GM19452 (cell line): ENCODE measurements around the gene VRK2.
"Not testable (repeated sequence)": the region's sequence is repeated elsewhere in the genome, so short reads cannot be mapped to it uniquely, and the experiment has no call there.

Experiments
- ATAC-seq: cut with Tn5 transposase; IDR thresholded peaks from one replicate; pipeline ENCODE4 v1.9.1; 2021; ENCODE audit not compliant: unreplicated experiment

The VRK2 gene

DNA sequence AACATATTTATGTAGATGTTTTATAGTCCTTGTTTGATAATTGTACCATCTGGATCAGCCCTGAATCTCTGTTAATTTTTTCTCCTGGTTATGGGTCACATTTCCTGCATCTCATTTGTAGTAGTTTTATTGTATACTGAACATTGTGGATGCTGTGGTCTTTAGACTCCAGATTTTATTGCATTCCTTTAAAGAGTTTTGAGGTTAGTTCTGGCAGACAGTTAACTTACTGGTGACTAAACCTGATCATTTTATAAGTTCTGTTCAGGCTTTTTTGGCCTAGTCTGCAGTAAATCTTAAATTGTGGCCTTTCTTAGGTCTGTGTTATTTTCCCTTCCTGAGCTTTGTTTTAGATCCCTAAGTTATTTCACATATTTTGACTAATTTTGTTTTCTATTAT is 110.2 kb downstream of the VRK2 start:
- ATAC-seq, result no peak

DNA sequence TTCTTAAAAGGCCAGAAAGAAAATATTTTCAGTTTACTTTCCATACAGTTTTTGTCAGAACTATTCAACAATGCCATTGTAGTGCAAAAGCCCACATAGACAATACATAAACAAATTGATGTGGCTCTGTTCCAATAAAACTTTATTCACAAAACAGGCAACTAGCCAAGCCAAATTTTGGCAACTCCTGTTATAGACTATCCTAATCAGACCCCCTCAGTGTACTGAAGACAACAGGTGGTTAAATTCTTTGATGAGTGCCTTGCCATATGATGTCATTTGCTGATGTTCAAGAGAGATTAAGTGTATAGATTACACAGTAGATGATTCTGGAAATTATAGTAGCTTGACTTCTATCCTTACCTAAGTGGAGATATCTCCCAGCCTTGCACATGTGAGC is 111.1 kb downstream of the VRK2 start:
- ATAC-seq, result no peak

DNA sequence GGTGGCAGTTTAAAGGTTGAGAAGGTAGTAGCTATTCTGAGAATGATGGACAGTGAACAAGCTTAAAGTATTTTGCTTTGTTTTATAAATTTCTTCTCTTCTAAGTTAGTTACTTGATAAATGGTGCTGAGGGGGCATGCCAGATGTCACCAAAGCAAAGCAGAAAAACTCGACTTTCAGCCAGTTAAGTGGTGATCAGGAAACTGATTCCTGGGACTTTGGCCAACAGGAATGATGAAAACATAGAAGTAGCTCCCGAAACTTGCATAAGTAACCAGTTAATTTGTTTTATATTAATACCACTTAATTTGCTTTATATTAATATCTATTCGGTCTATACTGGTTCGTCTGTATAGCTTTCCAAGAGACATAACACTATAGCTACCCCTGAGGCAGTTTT is 111.9 kb downstream of the VRK2 start:
- ATAC-seq, result no peak

DNA sequence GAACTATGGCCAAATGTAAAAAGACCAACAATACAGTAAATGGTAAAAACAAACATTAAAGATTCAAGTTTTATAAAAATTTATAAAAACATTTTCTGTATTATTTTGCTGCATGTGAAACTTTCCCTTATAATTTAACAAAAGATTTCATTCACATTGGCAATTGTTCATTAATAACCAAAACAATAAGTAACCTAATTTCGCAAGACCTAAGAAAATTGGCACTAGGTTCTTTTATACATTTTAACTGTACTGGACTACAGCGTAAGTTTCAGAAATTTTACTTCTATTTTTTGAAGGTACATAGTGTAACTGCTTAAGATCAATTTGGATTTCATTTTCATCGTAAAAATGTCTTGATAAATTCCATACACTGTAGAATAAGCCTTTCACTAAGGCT is 117.3 kb downstream of the VRK2 start:
- ATAC-seq, result no peak

DNA sequence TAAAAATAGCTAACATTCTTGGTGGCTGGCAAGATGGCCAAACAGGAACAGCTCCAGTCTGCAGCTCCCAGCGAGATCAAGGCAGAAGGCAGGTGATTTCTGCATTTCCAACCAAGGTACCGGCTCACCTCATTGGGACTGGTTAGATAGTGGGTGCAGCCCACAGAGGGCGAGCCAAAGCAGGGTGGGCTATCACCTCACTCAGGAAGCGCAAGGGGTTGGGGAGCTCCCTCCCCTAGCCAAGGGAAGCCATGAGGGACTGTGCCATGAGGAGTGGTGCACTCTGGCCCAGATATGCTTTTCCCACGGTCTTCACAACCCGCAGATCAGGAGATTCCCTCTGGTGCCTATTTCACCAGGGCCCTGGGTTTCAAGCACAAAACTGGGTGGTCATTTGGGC is 121.5 kb downstream of the VRK2 start:
- not testable (repeated sequence) for ATAC-seq

DNA sequence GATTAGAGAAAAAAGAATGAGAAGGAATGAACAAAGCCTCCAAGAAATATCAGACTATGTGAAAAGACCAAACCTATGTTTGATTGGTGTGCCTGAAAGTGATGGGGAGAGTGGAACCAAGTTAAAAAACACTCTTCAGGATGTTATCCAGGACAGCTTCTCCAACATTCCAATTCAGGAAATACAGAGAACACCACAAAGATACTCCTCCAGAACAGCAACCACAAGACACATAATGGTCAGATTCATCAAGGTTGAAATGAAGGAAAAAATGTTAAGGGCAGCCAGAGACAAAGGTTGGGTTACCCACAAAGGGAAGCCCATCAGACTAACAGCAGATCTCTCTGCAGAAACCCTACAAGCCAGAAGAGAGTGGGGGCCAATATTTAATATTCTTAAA is 123.2 kb downstream of the VRK2 start:
- ATAC-seq, result not testable (repeated sequence)

DNA sequence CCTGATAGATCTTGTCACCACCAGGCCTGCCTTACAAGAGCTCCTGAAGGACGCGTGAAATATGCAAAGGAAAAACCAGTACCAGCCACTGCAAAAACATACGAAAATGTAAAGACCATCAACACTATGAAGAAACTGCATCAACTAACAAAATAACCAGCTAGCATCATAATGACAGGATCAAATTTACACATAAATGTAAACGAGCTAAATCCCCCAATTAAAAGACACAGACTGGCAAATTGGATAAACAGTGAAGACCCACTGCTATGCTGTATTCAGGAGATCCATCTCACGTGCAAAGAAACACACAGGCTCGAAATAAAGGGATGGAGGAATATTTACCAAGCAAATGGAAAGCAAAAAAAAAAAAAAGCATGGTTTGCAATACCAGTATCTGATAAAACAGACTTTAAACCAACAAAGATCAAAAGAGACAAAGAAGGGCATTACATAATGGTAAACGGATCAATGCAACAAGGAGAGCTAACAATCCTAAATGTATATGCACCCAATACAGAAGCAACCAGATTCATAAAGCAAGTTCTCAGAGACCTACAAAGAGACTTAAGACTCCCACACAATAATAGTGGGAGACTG is 123.8 kb downstream of the VRK2 start:
- not testable (repeated sequence) for ATAC-seq

DNA sequence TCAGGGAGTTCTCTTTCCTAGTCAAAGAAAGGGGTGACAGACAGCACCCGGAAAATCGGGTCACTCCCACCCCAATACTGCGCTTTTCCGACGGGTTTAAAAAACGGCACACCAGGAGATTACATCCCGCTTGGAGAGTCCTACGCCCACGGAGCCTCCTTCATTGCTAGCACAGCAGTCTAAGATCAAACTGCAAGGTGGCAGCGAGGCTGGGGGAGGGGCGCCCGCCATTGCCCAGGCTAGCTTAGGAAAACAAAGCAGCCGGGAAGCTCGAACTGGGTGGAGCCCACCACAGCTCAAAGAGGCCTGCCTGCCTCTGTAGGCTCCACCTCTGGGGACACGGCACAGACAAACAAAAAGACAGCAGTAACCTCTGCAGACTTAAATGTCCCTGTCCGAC is 125.2 kb downstream of the VRK2 start:
- not testable (repeated sequence) for ATAC-seq

DNA sequence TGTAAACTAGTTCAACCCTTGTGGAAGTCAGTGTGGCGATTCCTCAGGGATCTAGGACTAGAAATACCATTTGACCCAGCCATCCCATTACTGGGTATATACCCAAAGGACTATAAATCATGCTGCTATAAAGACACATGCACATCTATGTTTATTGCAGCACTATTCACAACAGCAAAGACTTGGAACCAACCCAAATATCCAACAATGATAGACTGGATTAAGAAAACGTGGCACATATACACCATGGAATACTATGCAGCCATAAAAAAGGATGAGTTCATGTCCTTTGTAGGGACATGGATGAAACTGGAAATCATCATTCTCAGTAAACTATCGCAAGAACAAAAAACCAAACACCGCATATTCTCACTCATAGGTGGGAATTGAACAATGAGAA is 130.6 kb downstream of the VRK2 start:
- not testable (repeated sequence) for ATAC-seq

DNA sequence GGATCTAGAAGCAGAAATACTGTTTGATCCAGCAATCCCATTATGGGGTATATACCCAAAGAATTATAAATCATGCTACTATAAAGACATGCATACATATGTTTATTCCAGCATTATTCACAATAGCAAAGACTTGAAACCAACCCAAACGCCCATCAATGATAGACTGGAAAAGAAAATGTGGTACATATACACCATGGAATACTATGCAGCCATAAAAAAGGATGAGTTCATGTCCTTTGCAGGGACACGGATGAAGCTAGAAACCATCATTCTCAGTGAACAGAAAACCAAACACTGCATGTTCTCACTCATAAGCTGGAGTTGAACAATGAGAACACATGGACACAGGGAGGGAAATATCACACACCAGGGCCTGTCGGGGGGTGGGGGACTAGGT is 133.6 kb downstream of the VRK2 start:
- ATAC-seq, result not testable (repeated sequence)

DNA sequence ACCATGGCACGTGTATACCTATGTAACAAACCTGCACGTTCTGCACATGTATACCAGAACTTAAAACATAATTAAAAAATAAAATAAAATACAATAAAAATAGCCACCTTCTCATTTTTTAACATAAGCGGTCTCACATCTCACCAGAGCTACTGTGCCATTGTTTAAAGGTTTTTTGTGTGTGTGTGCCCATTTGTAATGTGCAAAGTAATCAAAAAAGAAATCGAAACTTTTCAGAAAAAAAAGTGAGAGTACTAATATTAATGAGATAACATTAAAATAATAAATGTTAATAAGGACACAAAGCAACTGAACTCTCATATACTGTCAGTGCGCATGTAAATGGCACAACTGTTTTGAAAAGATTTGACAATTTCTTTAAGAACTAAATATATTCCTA is 134.0 kb downstream of the VRK2 start:
- no peak for ATAC-seq

DNA sequence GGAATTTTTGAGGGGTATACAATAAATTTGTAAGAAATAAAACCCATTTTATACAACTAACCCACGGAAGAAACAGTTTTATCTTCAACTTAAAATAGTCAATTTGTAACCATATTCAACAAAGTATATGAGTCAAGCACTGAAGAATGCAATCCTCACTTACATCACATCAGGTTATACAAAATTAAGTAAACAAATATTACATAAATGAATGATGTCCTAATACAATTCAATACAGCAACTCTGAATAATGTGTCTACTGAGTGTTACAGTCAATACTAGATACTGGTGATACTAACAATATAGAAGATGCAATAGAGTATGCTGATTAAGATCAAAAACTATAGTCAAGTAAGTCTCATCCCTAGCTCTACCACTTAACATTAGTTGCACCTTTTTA is 135.9 kb downstream of the VRK2 start:
- no peak for ATAC-seq

DNA sequence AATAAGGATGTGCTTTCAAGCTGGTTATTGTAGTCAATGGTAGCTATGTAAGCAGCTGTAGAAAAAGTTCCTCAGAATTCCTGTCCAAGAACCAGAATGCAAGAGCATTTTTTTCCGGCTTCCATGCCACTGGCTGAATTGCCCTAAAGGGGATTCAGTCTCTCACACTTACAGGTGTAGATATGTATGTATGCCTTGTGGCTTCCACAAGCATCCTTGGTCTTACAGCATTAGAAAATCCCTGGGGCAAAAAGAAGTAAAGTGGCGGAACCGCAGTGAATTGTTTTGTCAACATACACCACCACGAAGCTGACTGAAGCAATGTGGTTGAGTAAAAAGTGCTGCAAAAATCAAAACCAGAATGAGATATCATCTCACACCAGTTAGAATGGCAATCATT is 139.9 kb downstream of the VRK2 start:
- ATAC-seq, result no peak

DNA sequence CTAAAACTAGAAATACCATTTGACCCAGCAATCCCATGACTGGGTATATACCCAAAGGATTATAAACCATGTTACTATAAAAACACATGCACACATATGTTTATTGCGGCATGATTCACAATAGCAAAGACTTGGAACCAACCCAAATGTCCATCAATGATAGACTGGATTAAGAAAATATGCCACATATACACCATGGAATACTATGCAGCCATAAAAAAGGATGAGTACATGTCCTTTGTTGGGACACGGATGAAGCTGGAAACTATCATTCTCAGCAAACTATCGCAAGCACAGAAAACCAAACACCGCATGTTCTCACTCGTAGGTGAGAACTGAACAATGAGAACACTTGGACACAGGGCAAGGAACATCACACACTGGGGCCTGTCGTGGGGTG is 140.4 kb downstream of the VRK2 start:
- ATAC-seq, result not testable (repeated sequence)

DNA sequence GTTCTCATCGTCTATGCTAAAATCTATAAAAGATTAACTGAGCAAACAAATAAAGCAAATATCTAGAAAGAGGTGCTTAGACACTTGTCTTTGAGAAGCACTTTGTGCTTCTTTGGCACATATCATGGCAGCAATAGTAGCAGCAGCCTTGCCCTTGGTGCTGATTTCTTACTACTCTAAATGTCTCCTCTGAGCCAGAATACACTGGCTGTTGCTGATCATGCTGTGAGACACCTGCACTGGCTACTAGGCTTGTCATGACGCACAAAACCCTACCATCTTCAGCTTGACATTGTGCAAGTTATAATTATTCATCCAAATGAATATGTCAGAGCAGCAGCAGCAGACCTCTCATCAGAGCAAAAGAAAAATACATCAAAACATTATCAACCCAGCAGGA is 147.9 kb downstream of the VRK2 start:
- no peak for ATAC-seq

DNA sequence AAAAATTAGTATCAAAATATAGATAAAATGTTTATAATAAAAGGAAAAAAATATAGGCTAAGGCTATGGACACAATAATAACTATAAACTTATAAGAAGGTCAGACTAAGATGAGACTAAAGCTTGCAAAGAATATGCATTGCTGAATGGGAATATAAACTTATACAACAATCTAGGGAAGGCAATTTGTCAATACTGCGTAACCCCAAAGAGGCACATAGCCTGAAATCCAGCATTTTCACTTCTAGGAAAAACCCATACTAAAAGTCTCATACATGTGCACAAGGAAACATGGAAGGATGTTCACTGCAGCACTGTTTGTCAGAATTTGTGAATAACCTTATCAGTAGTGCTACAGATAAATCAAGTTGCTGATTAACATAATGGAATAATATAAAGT is 149.1 kb downstream of the VRK2 start:
- ATAC-seq, result no peak

DNA sequence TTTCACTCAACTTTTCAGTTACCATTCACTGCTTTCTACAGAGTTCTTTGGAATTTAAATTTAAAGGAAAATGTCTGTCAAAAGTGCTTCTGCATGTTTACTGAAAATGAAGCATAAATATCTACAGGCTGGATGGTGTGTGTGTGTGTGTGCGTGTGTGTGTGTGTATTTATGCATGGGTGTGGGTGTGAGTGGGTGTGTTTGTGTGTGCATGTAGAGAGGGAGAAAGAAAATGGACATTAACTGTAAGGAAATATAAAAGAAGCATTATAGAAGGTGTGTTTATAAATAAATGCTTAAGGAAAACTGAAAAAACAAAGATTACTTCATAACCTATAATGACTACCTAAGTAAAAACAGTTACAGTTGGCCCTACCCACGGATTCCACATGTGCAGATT is 151.3 kb downstream of the VRK2 start:
- no peak for ATAC-seq

DNA sequence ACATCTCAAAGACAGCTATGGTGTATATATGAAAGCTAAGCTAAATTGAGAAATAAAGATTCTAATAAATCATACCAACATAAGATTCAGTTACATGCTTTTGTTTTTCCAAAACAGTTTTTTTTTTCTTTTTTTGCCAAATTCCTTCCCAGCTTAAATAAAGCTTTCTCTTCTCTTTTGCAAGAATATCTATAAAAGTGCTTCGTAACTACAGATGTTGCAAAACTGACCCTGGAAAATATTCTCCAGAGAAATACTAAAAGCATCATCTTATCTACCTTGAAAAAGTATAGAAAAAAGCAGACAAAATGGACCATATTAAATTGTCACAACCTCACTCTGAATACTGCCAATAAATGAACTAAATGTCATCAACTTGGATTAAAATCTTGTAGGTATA is 155.8 kb downstream of the VRK2 start:
- ATAC-seq, result no peak

DNA sequence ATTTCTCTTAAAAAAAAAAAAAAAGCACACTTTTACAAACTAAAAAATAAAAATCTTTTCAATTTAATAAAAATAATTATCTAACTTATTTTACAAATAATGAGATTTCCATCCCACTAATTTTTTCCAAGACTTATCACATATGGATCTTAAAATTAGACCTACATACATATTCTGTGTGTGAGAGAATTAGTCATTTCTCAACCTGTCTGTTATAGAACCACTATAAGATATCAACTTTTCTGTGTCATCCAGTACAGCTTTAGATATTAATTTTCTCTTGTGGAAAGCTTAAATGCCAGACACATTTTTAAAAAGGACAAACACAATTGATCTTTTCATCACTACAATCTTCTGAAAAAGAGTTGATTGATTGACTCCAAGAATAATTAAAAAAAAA is 156.4 kb downstream of the VRK2 start:
- ATAC-seq, result no peak

DNA sequence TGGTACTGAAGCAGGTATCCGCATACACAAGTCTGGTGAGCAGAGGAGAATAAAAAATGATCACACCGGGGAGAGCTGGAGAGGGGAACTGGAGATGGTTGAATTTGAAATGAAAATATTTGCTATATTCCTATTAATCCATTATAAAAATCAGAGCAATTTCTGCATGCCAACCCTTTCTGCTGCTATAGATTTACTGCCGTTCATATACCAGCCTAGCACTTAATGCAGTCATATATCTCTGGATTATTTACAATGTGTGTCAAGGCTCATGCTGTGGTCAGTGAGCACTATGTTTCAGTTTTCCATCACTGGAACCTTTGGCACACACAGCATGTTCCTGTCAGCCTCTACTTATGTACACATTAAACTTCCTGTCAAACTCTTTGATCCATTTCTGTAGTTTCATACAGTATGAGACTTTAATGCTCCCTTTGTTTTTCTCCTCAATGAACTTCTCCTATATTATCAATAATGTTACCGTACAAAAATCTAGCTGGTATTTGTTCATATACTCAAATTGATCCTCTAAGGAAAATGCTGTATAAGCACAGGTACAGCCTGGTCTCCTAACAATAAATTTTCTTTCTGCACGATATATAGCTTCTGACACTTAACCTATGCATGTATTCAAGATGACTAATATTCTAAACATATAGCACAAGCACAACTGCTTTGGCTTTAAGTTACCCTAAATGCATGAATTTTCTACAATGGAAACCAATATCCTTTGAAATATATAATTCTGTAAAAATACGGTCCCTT is 157.8 kb downstream of the VRK2 start:
- no peak for ATAC-seq

DNA sequence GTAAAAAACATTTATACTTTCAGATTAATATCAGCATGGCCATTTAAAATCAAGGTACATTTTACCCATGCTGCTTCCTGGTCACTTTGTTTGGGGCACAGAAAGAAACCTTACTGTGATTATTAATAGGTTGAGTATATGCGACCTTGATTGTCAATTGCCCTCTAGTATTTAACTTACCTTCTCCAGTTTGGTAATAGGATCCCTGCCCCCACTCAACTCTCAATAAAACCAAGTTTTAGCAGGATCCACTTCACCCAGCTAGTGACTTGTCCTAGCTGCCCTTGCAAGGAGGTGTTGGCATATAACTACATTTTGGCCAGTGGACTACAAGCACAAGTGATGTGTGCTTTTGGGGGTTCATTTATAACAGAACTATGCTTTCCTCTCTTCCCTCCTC is 160.2 kb downstream of the VRK2 start:
- no peak for ATAC-seq

DNA sequence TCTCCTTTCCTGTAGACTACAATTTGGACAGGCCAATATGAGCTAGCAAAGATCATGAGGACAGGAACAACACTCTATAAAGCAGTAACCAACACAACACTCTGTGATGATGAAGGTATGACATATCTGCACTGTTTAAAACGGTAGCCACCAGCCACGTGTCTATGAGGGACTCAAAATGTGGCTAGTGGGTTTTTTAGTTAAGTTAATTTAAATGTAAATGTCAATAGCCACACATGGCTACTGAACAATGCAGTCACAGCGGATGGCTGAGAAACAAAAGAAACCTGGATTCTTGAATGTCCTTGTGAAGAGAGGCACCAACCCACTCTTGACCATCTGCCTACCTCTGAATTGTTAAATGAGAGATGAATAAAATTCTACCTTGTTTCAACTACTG is 160.6 kb downstream of the VRK2 start:
- ATAC-seq, result no peak
